ENCODE data around the gene MYH15. TPM values are rescaled to one million over a fixed set of nuclear protein-coding genes. Genes with fewer than 3 reads are reported as not detected.

The MYH15 gene
- total and polyA plus RNA-seq, 2 of the 4 experiments (the other 2 are of a cell fraction): 0.10 to 0.36 TPM

- Histone ChIP-seq H2BK120ac (ENCODE audit: low read depth, low read length) (no peak overlapping the region), H3K14ac (replicated peaks; ENCODE audit: low read depth, low read length) (no peak overlapping the region), H2AK5ac (ENCODE audit: low read depth, low read length) (no peak overlapping the region), H3K27me3 (ENCODE audit: control insufficient read depth, insufficient read depth, low read length) (peaks cover 1% of the 10 kb centered on the region; the same call in 1 of the 2 replicates), H2BK20ac (ENCODE audit: low read depth, low read length) (no peak overlapping the region), H4K91ac (ENCODE audit: insufficient read depth, low read depth, low read length) (no peak overlapping the region), H3K9me3 (ENCODE audit: control insufficient read depth, insufficient read depth, low read length) (no peaks in the 10 kb centered on the region), H3K4me1 (ENCODE audit: control insufficient read depth, insufficient read depth, low read length) (no peaks in the 10 kb centered on the region), H3K36me3 (ENCODE audit: control insufficient read depth, insufficient read depth, low read length) (no peaks in the 10 kb centered on the region), H3K27ac (ENCODE audit: insufficient read depth, low read length) (no peak overlapping the region), H3K9ac (ENCODE audit: low read depth, low read length) (no peak overlapping the region), H3K18ac (ENCODE audit: low read depth, low read length) (no peak overlapping the region), H2BK15ac (ENCODE audit: low read depth, low read length) (no peak overlapping the region), H3K4ac (ENCODE audit: low read depth, low read length) (no peak overlapping the region), H4K5ac (ENCODE audit: low read depth, low read length) (no peak overlapping the region), H3K56ac (ENCODE audit: extremely low read depth, insufficient read depth, low read length) (no peak overlapping the region), H4K8ac (ENCODE audit: low read depth in 2 of 2, low read length in 2 of 2) (no peak overlapping the region), H4K20me1 (ENCODE audit: insufficient read depth, low read length) (no peaks in the 10 kb centered on the region), H2BK5ac (ENCODE audit: low read depth, low read length, poor library complexity, severe bottlenecking) (no peak overlapping the region), H3K4me2 (ENCODE audit: low read depth, low read length) (no peak overlapping the region), H2AK9ac (replicated peaks; ENCODE audit: low read depth, low read length, poor library complexity) (no peak overlapping the region), H2AFZ (replicated peaks; ENCODE audit: low read length, poor library complexity) (no peak overlapping the region), H3K9me1 (ENCODE audit: insufficient read depth, low read length) (no peaks in the 10 kb centered on the region), H3K79me1 (ENCODE audit: low read depth in 1 of 2, low read length in 2 of 2) (no peaks in the 10 kb centered on the region), H3K4me3 (ENCODE audit: insufficient read depth, low read depth, low read length) (no peak overlapping the region), H3K23ac (ENCODE audit: low read depth, low read length) (no peak overlapping the region)
- no peak for TF ChIP-seq RFX5 (IDR thresholded peaks at IDR 0.05; ENCODE audit: low read depth, low read length)
- no peak for TF ChIP-seq CEBPB (IDR thresholded peaks at IDR 0.05; ENCODE audit: low read depth, low read length)
- no peak for TF ChIP-seq CTCF (conservative IDR thresholded peaks at IDR 0.05; ENCODE audit: low read depth, low read length)
- no peak for TF ChIP-seq MAFK (IDR thresholded peaks at IDR 0.05; ENCODE audit: low read depth, low read length)
- TF ChIP-seq NFE2L2 (IDR thresholded peaks at IDR 0.05; ENCODE audit: low read depth, low read length): no peak
- no peak for TF ChIP-seq RCOR1 (IDR thresholded peaks at IDR 0.05; ENCODE audit: insufficient replicate concordance, low read length)
- TF ChIP-seq RAD21 (IDR thresholded peaks at IDR 0.05; ENCODE audit: low read length): no peak
- no peak for TF ChIP-seq CHD1 (IDR thresholded peaks at IDR 0.05; ENCODE audit: low read depth, low read length)
- intact Hi-C loops (cut with micrococcal nuclease): no loop called here
- dilution Hi-C loops (cut with HindIII; ENCODE audit: low sequenced_read_pairs, unreplicated experiment): no loop called here
- in situ Hi-C loops (cut with MboI; ENCODE audit: low sequenced_read_pairs): no loop called here
- peak; percentile 18 for DNase-seq
- ChIA-PET POLR2A (ENCODE audit: unreplicated experiment) (no interaction called here), CTCF (no interaction called here)
- no CpG with 5 or more reads among the region's 1 CpG for WGBS, 2 experiments (ENCODE audit: extremely low coverage in 2 of 2, insufficient read length in 1 of 2)
- no peak for ATAC-seq (ENCODE audit: low read depth)
- no TSS peak for BruUV-seq (replicated peaks)
Observed at GRCh38 chr3:108518895-108519294, 8.5 kb upstream of the MYH15 start.

Measured in IMR-90 (cell line).